Dermis blood vessel endothelial cell (primary cell): ENCODE measurements around the gene WWC1. TPM values are rescaled to one million over a fixed set of nuclear protein-coding genes. Genes with fewer than 3 reads are reported as not detected.
"Not testable (repeated sequence)": the region's sequence is repeated elsewhere in the genome, so short reads cannot be mapped to it uniquely, and the experiment has no call there.

ENCODE experiments used
- DNase-seq: peaks from one replicate; pipeline ENCODE4 v3.0.0; 2010
- total RNA-seq: library from RNA; depleted of rRNA; stranded (reverse); fragments of >200 nt; gene quantifications from 2 replicates; pipeline ENCODE4 v1.2.3, GENCODE V29; 2014

The WWC1 gene
- total RNA-seq, 1 donor from 2014 or later: 26.2 TPM

GRCh38 chr5:168339109-168339771 lies 47.8 kb downstream of the WWC1 start:
- DNase-seq: no peak

GRCh38 chr5:168339772-168340140 lies 48.3 kb downstream of the WWC1 start:
- DNase-seq: not testable (repeated sequence)

- DNase-seq: no peak
Measured at GRCh38 chr5:168340487-168340886, 49.0 kb downstream of the WWC1 start.

GRCh38 chr5:168341178-168341577 lies 49.7 kb downstream of the WWC1 start:
- no peak for DNase-seq

GRCh38 chr5:168342151-168342825 lies 50.8 kb downstream of the WWC1 start:
- DNase-seq: no peak

- no peak for DNase-seq
Measured at GRCh38 chr5:168342985-168343384, 51.5 kb downstream of the WWC1 start.

GRCh38 chr5:168346417-168346816 lies 55.0 kb downstream of the WWC1 start:
- no peak for DNase-seq

- DNase-seq: no peak
Measured at GRCh38 chr5:168347368-168348083, 56.1 kb downstream of the WWC1 start.

- DNase-seq: no peak
Measured at GRCh38 chr5:168348084-168348414, 56.6 kb downstream of the WWC1 start.

GRCh38 chr5:168350315-168350714 lies 58.9 kb downstream of the WWC1 start:
- DNase-seq: no peak

GRCh38 chr5:168353216-168353957 lies 61.9 kb downstream of the WWC1 start:
- DNase-seq: no peak

- no peak for DNase-seq
Measured at GRCh38 chr5:168354397-168354796, 63.0 kb downstream of the WWC1 start.

- no peak for DNase-seq
Measured at GRCh38 chr5:168356171-168356570, 64.7 kb downstream of the WWC1 start.

- no peak for DNase-seq
Measured at GRCh38 chr5:168356592-168356991, 65.1 kb downstream of the WWC1 start.

- no peak for DNase-seq
Measured at GRCh38 chr5:168357876-168358275, 66.4 kb downstream of the WWC1 start.

- DNase-seq: no peak
Measured at GRCh38 chr5:168359820-168360460, 68.5 kb downstream of the WWC1 start.

GRCh38 chr5:168360521-168361285 lies 69.3 kb downstream of the WWC1 start:
- no peak for DNase-seq

GRCh38 chr5:168362097-168362885 lies 70.8 kb downstream of the WWC1 start:
- no peak for DNase-seq

GRCh38 chr5:168364151-168364661 lies 72.8 kb downstream of the WWC1 start:
- DNase-seq: no peak

GRCh38 chr5:168364750-168365550 lies 73.5 kb downstream of the WWC1 start:
- DNase-seq: no peak
